ENCODE data around the gene OPTC.

GRCh38 chr1:203464743-203465142 is 29.2 kb upstream of the OPTC start:
- TF ChIP-seq POLR2A (IDR thresholded peaks at IDR 0.05) (no peak), CTCF (IDR thresholded peaks at IDR 0.05) (no peak)
